HEK293 (cell line): Measurements from ENCODE around the gene SLC25A13.

ENCODE experiments used
- CTCF ChIA-PET: fragments of 350-600 bp; formaldehyde crosslinking; extraction: SDS; loops from one replicate; lab custom pipeline; 2021; ENCODE audit warnings: antibody characterized with exemption; lab: Yijun Ruan, JAX
- POLR2A ChIA-PET: fragments of 300-600 bp; formaldehyde crosslinking; extraction: SDS; loops from one replicate; lab custom pipeline; 2020; ENCODE audit warnings: antibody characterized with exemption, inconsistent platforms; lab: Yijun Ruan, JAX
- H3K27ac ChIP-seq: fragments of 200-500 bp; sonication (Bioruptor generic); 2 replicates; pipeline ENCODE4 v1.5.1; 2014; ENCODE audit warnings: low read depth, low read length, control low read depth, inconsistent platforms; ENCODE audit errors: extremely low read depth
- H3K36me3 ChIP-seq, 2 experiments: fragments of 200-500 bp in 1 of 2; sonication (Bioruptor generic) in 1 of 2; 1 replicate in 1 of 2; 2 replicates in 1 of 2; pipeline ENCODE4 v1.5.1; 2014 to 2017; ENCODE audit warnings: inconsistent platforms in 2 of 2, low read length in 2 of 2; ENCODE audit not compliant: control insufficient read depth in 2 of 2, insufficient read depth in 1 of 2
- H3K4me1 ChIP-seq: fragments of 200-500 bp; sonication (Bioruptor generic); 2 replicates; pipeline ENCODE4 v1.5.1; 2014; ENCODE audit warnings: mild to moderate bottlenecking, low read length, inconsistent platforms; ENCODE audit not compliant: control insufficient read depth, insufficient read depth
- H3K4me3 ChIP-seq: 2 replicates; pipeline ENCODE4 v1.5.1; 2011; ENCODE audit warnings: low read depth, mild to moderate bottlenecking, control low read depth, low read length, moderate library complexity
- H3K9me3 ChIP-seq: fragments of 200-500 bp; sonication (Bioruptor generic); 2 replicates; pipeline ENCODE4 v1.5.1; 2014; ENCODE audit warnings: low read depth, low read length, inconsistent platforms; ENCODE audit not compliant: control insufficient read depth, insufficient read depth
- ELK4 ChIP-seq: IDR thresholded peaks from 2 replicates; pipeline ENCODE4 v1.6.1; 2011; ENCODE audit warnings: mild to moderate bottlenecking, low read depth, low read length, borderline replicate concordance
- GLIS1 ChIP-seq: fragments of 450-650 bp; formaldehyde crosslinking; IDR thresholded peaks from 2 replicates; pipeline ENCODE4 v1.5.1; 2016; ENCODE audit warnings: missing biosample characterization, missing genetic modification characterization
- KLF7 ChIP-seq: fragments of 450-650 bp; formaldehyde crosslinking; IDR thresholded peaks from 2 replicates; pipeline ENCODE4 v1.5.1; 2016; ENCODE audit warnings: missing biosample characterization, missing genetic modification characterization, borderline replicate concordance
- OSR2 ChIP-seq: fragments of 450-650 bp; formaldehyde crosslinking; IDR thresholded peaks from 2 replicates; pipeline ENCODE4 v1.5.1; 2016; ENCODE audit warnings: missing biosample characterization, missing genetic modification characterization
- PRDM10 ChIP-seq: fragments of 450-650 bp; formaldehyde crosslinking; IDR thresholded peaks from 2 replicates; pipeline ENCODE4 v1.5.1; 2016; ENCODE audit warnings: missing biosample characterization, missing genetic modification characterization
- SP7 ChIP-seq: fragments of 450-650 bp; formaldehyde crosslinking; IDR thresholded peaks from 2 replicates; pipeline ENCODE4 v1.5.1; 2016; ENCODE audit warnings: missing biosample characterization, missing genetic modification characterization
- ZBTB11 ChIP-seq: fragments of 450-650 bp; formaldehyde crosslinking; conservative IDR thresholded peaks from 2 replicates; pipeline ENCODE4 v1.5.1; 2016; ENCODE audit warnings: low read depth, missing biosample characterization, missing genetic modification characterization
- ZNF132 ChIP-seq: fragments of 450-650 bp; formaldehyde crosslinking; IDR thresholded peaks from 2 replicates; pipeline ENCODE4 v1.5.1; 2017; ENCODE audit warnings: missing biosample characterization, missing genetic modification characterization, borderline replicate concordance
- ZNF16 ChIP-seq: fragments of 450-650 bp; formaldehyde crosslinking; IDR thresholded peaks from 2 replicates; pipeline ENCODE4 v1.5.1; 2016; ENCODE audit warnings: low read depth, missing biosample characterization, missing genetic modification characterization
- ZNF169 ChIP-seq: fragments of 450-650 bp; formaldehyde crosslinking; IDR thresholded peaks from 2 replicates; pipeline ENCODE4 v1.5.1; 2016; ENCODE audit warnings: missing biosample characterization, missing genetic modification characterization
- ZNF175 ChIP-seq: fragments of 450-650 bp; formaldehyde crosslinking; IDR thresholded peaks from 2 replicates; pipeline ENCODE4 v1.5.1; 2016; ENCODE audit warnings: missing biosample characterization, missing genetic modification characterization
- ZNF184 ChIP-seq: fragments of 450-650 bp; IDR thresholded peaks from 2 replicates; pipeline ENCODE4 v1.5.1; 2018; ENCODE audit warnings: missing biosample characterization, mild to moderate bottlenecking, missing genetic modification characterization
- ZNF223 ChIP-seq: fragments of 450-650 bp; formaldehyde crosslinking; IDR thresholded peaks from 2 replicates; pipeline ENCODE4 v1.5.1; 2016; ENCODE audit warnings: missing biosample characterization, missing genetic modification characterization
- ZNF521 ChIP-seq: fragments of 450-650 bp; formaldehyde crosslinking; IDR thresholded peaks from 2 replicates; pipeline ENCODE4 v1.5.1; 2017; ENCODE audit warnings: missing biosample characterization, mild to moderate bottlenecking, missing genetic modification characterization
- ZNF571 ChIP-seq: fragments of 450-650 bp; formaldehyde crosslinking; IDR thresholded peaks from 2 replicates; pipeline ENCODE4 v1.5.0; 2017; ENCODE audit warnings: missing biosample characterization, missing genetic modification characterization
- ZNF791 ChIP-seq: fragments of 450-650 bp; formaldehyde crosslinking; IDR thresholded peaks from 2 replicates; pipeline ENCODE4 v1.5.1; 2016; ENCODE audit warnings: missing biosample characterization, missing genetic modification characterization

The SLC25A13 gene

GRCh38 chr7:96221888-96222287 lies 100.0 kb downstream of the SLC25A13 start (continued):
- no peak for TF ChIP-seq GLIS1 (tag by site-specific recombination)
- TF ChIP-seq, all 188 proteins: peak for 0

- TF ChIP-seq ZNF175 (tag by site-specific recombination) (no peak), PRDM10 (tag by site-specific recombination) (no peak), ZNF16 (tag by site-specific recombination) (no peak), ZNF184 (tag by site-specific recombination) (no peak), ZNF791 (tag by site-specific recombination) (no peak), SP7 (tag by site-specific recombination) (no peak), KLF7 (tag by site-specific recombination) (no peak)
- Histone ChIP-seq H3K9me3 (no peaks in the 10 kb centered on the region), H3K4me1 (no peaks in the 10 kb centered on the region), H3K36me3 (no peaks in the 10 kb centered on the region), H3K27ac (no peak overlapping the region), H3K4me3 (no peak overlapping the region)
- ChIA-PET POLR2A (no interaction called here), CTCF (no interaction called here)
Observed at GRCh38 chr7:96219378-96220130, 102.3 kb downstream of the SLC25A13 start.

- Histone ChIP-seq H3K27ac (no peak overlapping the region), H3K4me1 (no peaks in the 10 kb centered on the region), H3K4me3 (no peak overlapping the region), H3K36me3 (no peaks in the 10 kb centered on the region), H3K9me3 (no peaks in the 10 kb centered on the region)
- ChIA-PET POLR2A (no interaction called here), CTCF (no interaction called here)
- TF ChIP-seq ZNF132 (no peak), ZNF571 (no peak), ZNF169 (tag by site-specific recombination) (no peak), ZNF521 (tag by site-specific recombination) (no peak), ZBTB11 (tag by site-specific recombination) (no peak), OSR2 (tag by site-specific recombination) (no peak), ELK4 (no peak), ZNF223 (tag by site-specific recombination) (no peak)
Observed at GRCh38 chr7:96218664-96219243, 103.1 kb downstream of the SLC25A13 start.
